Activated naive CD8-positive, alpha-beta T cell treated with anti-CD3 and anti-CD28 coated beads, Interleukin-2, amount 50 U/mL, for 24 hours (primary cell): ENCODE results near the gene TBCD.

Experiments used
- ATAC-seq: fragments of 150-1000 bp; cut with Tn5 transposase; one replicate; pipeline ENCODE4 v1.10.0; 2021
- DNase-seq: peaks from one replicate; pipeline ENCODE4 v3.0.0; 2021
- H3K27ac Mint-ChIP-seq: one replicate; pipeline ENCODE4 v1.8.0; 2021; ENCODE audit warnings: mild to moderate bottlenecking, mixed read lengths
- H3K27me3 Mint-ChIP-seq: one replicate; pipeline ENCODE4 v1.8.0; 2021; ENCODE audit warnings: mixed read lengths
- H3K36me3 Mint-ChIP-seq: one replicate; pipeline ENCODE4 v1.8.0; 2021; ENCODE audit warnings: low read depth, mixed read lengths
- H3K4me1 Mint-ChIP-seq: one replicate; pipeline ENCODE4 v1.8.0; 2021; ENCODE audit warnings: mixed read lengths
- H3K4me3 Mint-ChIP-seq: one replicate; pipeline ENCODE4 v1.8.0; 2021; ENCODE audit warnings: mild to moderate bottlenecking, moderate library complexity, mixed read lengths
- H3K9me3 Mint-ChIP-seq: one replicate; pipeline ENCODE4 v1.8.0; 2021; ENCODE audit warnings: mixed read lengths

Gene TBCD

GRCh38 chr17:82751571-82752370 is at the start of gene TBCD:
TBCD (plus strand) TSS chr17:82752065; CDS start chr17:82752194, 129 bp downstream.
- Mint-ChIP-seq H3K4me1 (peaks cover 29% of the 10 kb centered on the region), H3K9me3 (no peaks in the 10 kb centered on the region), H3K36me3 (peaks cover 15% of the 10 kb centered on the region), H3K27ac (peak within 1 kb of the TSS; percentile 69), H3K27me3 (no peaks in the 10 kb centered on the region), H3K4me3 (peak within 1 kb of the TSS; percentile 85)
- DNase-seq (peak; percentile 89), ATAC-seq (peak; percentile 75)

- Mint-ChIP-seq H3K36me3 (no peaks in the 10 kb centered on the region), H3K9me3 (no peaks in the 10 kb centered on the region), H3K27me3 (no peaks in the 10 kb centered on the region), H3K4me1 (peaks cover 4% of the 10 kb centered on the region), H3K4me3 (no peak overlapping the region), H3K27ac (no peak overlapping the region)
- DNase-seq (no peak), ATAC-seq (no peak)
These were observed 49.5 kb upstream of the TBCD start for GRCh38 chr17:82702231-82702927.

GRCh38 chr17:82703036-82703745 is 48.7 kb upstream of the TBCD start:
- Mint-ChIP-seq H3K36me3 (no peaks in the 10 kb centered on the region), H3K9me3 (no peaks in the 10 kb centered on the region), H3K27me3 (no peaks in the 10 kb centered on the region), H3K27ac (no peak overlapping the region), H3K4me1 (peaks cover 11% of the 10 kb centered on the region), H3K4me3 (no peak overlapping the region)
- DNase-seq (no peak), ATAC-seq (no peak)

- DNase-seq (no peak), ATAC-seq (no peak)
- Mint-ChIP-seq H3K4me1 (peaks cover 9% of the 10 kb centered on the region), H3K9me3 (no peaks in the 10 kb centered on the region), H3K27me3 (no peaks in the 10 kb centered on the region), H3K4me3 (no peak overlapping the region), H3K27ac (no peak overlapping the region), H3K36me3 (no peaks in the 10 kb centered on the region)
These were observed 47.7 kb upstream of the TBCD start for GRCh38 chr17:82703935-82704865.

- Mint-ChIP-seq H3K9me3 (no peaks in the 10 kb centered on the region), H3K27ac (no peak overlapping the region), H3K27me3 (no peaks in the 10 kb centered on the region), H3K4me1 (peaks cover 6% of the 10 kb centered on the region), H3K36me3 (no peaks in the 10 kb centered on the region), H3K4me3 (no peak overlapping the region)
- DNase-seq (no peak), ATAC-seq (no peak)
These were observed 47.0 kb upstream of the TBCD start for GRCh38 chr17:82704886-82705285.

- no peak overlapping the region for H3K27ac Mint-ChIP-seq
- ATAC-seq: no peak
- no peaks in the 10 kb centered on the region for H3K36me3 Mint-ChIP-seq
- H3K9me3 Mint-ChIP-seq: no peaks in the 10 kb centered on the region
- no peak overlapping the region for H3K4me3 Mint-ChIP-seq
- H3K4me1 Mint-ChIP-seq: peaks cover 6% of the 10 kb centered on the region
- DNase-seq: no peak
- H3K27me3 Mint-ChIP-seq: no peaks in the 10 kb centered on the region
These were observed 46.1 kb upstream of the TBCD start for GRCh38 chr17:82705756-82706155.

- Mint-ChIP-seq H3K36me3 (no peaks in the 10 kb centered on the region), H3K4me3 (no peak overlapping the region), H3K27me3 (no peaks in the 10 kb centered on the region), H3K9me3 (no peaks in the 10 kb centered on the region), H3K4me1 (peaks cover 6% of the 10 kb centered on the region), H3K27ac (no peak overlapping the region)
- DNase-seq: no peak
- no peak for ATAC-seq
These were observed 42.7 kb upstream of the TBCD start for GRCh38 chr17:82709024-82709675.

- H3K4me1 Mint-ChIP-seq: peaks cover 6% of the 10 kb centered on the region
- no peaks in the 10 kb centered on the region for H3K9me3 Mint-ChIP-seq
- DNase-seq (no peak), ATAC-seq (no peak)
- no peak overlapping the region for H3K27ac Mint-ChIP-seq
- H3K36me3 Mint-ChIP-seq: no peaks in the 10 kb centered on the region
- H3K27me3 Mint-ChIP-seq: no peaks in the 10 kb centered on the region
- no peak overlapping the region for H3K4me3 Mint-ChIP-seq
These were observed 42.0 kb upstream of the TBCD start for GRCh38 chr17:82709676-82710498.

GRCh38 chr17:82710499-82711232 is 41.2 kb upstream of the TBCD start:
- Mint-ChIP-seq H3K4me1 (peaks cover 7% of the 10 kb centered on the region), H3K9me3 (no peaks in the 10 kb centered on the region), H3K4me3 (no peak overlapping the region), H3K27me3 (no peaks in the 10 kb centered on the region), H3K27ac (no peak overlapping the region), H3K36me3 (no peaks in the 10 kb centered on the region)
- DNase-seq (no peak), ATAC-seq (no peak)

GRCh38 chr17:82713071-82713723 is 38.7 kb upstream of the TBCD start:
- no peaks in the 10 kb centered on the region for H3K9me3 Mint-ChIP-seq

GRCh38 chr17:82716203-82717010 is 35.5 kb upstream of the TBCD start, which contains the start of gene FN3KRP:
FN3KRP (plus strand) TSS chr17:82716706; CDS start chr17:82716756, 50 bp downstream.
- ATAC-seq (peak; percentile 83), DNase-seq (peak; percentile 87)
- H3K4me3 Mint-ChIP-seq: peak within 1 kb of the TSS; percentile 95
- H3K27me3 Mint-ChIP-seq: no peaks in the 10 kb centered on the region
- peak within 1 kb of the TSS; percentile 93 for H3K27ac Mint-ChIP-seq
- peaks cover 18% of the 10 kb centered on the region for H3K4me1 Mint-ChIP-seq
- H3K9me3 Mint-ChIP-seq: no peaks in the 10 kb centered on the region
- peaks cover 8% of the 10 kb centered on the region for H3K36me3 Mint-ChIP-seq

More at GRCh38 chr17:82713071-82713723, 38.7 kb upstream of the TBCD start:
- no peaks in the 10 kb centered on the region for H3K27me3 Mint-ChIP-seq
- no peak for ATAC-seq
- H3K4me3 Mint-ChIP-seq: no peak overlapping the region
- no peak overlapping the region for H3K27ac Mint-ChIP-seq
- H3K4me1 Mint-ChIP-seq: peaks cover 18% of the 10 kb centered on the region
- H3K36me3 Mint-ChIP-seq: peaks cover 1% of the 10 kb centered on the region
- DNase-seq: no peak
